Activated CD4-positive, alpha-beta T cell treated with anti-CD3 and anti-CD28 coated beads, Interleukin-10, Interleukin-2, amounts not matched to agents 100 ng/mL and 50 ng/mL, durations not matched to agents 16 hours and 8 hours (primary cell): Measurements from ENCODE around the gene KSR2.

Experiments
- DNase-seq: peaks from one replicate; pipeline ENCODE4 v3.0.0-alpha.2; 2020

KSR2 gene

DNA sequence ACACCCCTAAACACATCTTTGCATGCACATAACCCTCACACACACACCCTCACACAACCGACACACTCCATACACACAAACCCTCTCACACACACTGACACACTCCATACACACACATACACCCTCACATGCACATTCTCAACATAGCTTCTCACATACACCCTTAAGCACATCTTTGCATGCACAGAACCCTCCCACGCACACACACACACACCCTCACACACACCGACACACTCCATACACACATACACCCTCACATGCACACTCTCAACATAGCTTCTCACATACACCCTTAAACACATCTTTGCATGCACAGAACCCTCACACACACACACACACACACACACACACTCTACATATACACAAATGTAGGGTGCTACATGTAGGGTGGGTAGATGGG is 534.9 kb downstream of the KSR2 start:
- no peak for DNase-seq

DNA sequence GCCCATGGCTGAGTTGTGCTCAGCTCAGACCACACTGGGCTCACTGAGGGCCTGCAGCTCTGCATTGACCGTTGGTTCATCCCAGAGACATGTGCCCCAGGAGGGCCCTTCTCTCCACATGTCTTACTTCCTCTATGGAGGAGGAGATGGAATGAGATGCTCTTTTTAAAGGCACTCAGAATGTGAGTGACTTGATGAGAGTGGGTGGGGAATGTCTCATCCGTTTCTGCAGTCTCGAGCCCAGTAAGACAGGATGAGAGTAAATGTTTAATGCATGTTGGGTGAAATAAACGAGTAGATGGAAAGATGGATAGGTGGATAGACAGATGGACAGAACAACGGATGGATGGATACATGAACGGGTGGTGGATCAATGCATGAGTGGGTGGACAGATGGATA is 538.5 kb downstream of the KSR2 start:
- no peak for DNase-seq

DNA sequence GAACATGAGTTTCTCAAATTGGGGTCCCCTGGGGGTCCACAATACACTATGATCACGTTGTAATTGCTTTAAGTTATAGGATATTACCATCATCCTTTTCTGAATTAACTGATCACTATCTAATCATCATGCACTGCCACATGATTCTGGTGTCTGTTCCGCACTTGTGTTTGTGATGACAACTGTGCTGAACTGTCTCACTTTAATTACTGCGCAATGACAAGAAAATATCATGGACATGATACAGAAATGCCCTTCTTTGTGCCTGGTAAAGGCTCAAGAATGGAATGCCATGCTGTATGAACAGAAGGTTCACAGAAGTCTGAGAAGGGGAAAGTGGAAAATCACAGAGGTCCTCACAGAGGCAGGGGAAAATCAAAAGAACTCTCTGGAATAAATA is 541.6 kb downstream of the KSR2 start:
- DNase-seq = no peak

DNA sequence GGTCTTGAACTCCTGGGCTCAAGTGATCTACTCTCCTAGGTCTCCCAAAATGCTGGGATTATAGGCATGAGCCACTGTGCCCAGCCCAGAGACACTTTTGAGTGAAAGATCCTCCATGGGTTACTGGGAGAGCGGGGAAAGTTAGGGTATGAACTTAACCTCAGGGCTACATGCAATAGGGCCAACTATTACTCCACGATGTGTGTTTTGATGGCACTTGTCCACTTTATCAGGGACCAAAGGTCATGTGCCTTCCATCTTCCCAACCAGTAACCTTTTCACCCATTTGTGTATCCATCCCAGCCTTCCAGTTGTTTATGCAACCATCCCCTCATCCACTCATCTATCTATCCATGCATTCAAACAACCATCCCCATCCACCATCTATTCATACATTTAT is 546.8 kb downstream of the KSR2 start:
- DNase-seq = no peak

DNA sequence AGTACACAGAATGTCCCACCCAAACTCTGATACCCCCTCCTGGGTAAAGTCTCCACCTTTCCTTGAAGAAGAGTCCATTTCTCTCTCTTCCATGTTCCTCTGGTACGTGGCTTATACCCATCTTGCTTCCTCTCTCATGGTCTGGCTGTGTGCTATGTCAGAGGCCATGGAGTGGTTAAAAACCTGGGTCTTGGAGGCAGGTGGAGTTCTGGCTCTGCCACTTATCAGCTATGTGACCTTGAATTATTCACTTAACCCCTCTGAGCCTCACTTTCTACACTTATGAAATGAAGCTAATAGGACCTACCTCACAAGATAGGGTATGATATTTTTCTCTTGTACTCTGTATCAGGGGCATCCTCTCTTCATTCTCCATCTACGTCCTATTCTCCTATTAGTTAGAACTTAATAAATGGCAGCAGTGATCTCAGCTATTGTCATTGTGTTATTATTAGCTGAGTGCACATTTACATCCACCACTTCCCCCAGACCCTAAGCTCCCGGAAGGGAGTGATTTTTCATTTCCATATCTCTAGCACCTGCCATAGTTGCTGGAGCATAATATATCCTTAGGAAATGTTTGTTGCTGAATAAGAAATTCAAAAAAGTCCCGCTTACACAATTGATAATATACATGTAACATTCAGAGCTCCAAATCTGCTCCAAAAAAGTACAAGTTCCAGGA is 547.6 kb downstream of the KSR2 start:
- DNase-seq = no peak

DNA sequence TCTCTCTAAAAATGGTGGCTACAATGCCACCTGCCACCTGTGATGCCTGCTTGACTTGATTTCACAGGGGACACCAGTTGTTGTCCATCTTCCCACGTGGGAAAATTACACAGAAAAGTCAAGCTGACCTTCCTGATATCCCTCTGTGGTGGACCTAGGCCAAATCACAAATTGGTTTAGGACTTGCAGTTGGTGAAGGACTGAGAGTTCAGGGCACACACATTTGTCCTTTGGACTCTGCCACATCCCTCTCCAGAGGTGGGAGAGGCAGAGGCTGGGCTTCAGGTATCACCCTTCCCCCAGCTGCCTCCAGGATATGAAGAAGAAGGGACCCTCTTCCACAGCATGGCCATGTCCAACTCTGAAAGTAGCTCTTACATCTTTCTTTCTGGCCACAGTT is 551.8 kb downstream of the KSR2 start:
- no peak for DNase-seq

DNA sequence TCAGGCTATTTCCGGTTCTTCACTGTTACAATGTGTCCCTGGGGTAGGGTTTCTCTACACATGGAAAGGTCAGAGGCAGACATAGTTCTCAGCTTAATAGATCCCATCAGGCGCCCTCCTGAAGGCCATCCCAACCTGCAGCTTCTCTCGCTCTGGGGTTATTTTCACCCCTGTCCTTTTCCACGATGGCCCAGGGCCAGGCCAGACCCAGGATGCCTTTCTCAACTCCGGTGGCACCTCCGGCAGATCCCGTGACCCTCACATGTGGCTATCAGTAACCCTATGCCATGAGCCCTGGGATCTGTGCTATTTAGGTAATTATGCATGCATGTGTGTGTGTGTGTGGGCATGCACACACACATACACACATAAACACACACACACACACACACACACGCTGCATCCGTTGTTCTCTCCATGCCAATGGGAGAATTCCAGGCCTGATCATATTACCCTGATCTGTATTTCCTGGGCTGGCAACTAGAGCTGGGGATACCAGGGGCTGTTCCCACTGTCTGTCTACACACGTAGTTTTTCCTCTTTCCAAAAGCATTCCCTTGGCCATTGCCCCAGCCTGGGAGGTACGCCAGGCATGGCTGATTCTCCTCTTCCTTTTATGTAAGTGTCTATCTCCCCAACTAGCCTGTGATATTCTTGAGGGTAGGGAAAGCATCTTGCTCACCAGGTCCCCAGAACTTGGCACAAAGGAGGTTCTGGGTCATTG is 556.2 kb downstream of the KSR2 start:
- DNase-seq = no peak

DNA sequence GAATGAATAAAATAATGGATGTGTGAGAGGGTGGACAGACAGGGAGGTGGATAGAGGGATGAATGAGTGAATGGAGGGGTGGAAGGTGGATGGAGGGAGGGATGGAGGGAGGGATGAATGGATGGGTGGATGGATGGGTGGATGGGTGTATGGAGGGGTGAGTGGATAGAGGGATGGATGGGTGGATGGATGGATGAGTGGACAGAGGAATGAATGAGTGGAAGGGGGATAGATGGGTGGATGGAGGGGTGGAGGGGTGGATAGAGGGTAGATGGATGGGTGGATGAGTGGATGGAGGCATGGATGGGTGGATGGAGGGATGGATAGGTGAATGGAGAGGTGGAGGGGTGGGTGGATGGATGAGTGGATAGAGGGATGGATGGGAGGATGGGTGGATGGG is 559.5 kb downstream of the KSR2 start:
- no peak for DNase-seq

DNA sequence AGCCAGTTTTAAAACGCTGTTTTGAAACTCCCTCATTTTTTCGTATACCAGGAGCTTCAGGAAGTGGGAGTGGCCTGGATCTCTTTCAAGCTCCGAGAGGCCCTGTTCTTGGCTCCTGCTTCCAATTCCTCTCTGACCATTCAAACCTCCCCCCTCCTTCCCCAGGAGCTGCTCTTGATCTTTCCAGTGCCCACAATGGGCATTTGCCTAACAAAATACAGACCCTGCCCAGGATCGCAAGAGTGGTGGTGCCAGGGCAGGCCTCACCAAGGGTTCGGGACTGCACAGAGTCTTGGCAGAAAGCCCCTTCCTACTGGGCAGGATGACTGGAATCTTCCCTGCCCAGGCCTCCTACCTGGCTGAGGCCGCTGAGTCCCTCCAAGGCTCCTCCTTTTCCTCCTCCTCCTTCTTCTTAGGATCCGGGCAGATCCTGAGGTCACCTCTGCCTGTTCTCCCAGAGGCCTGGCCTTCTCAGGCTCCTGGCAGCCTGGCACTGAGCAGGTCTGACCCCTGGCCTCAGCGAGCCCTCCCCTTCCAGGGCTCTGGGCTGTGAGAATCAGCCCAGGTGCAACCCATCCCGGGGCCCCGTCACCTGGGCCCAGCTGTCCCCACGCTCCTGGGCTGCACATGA is 560.5 kb downstream of the KSR2 start:
- DNase-seq = no peak

DNA sequence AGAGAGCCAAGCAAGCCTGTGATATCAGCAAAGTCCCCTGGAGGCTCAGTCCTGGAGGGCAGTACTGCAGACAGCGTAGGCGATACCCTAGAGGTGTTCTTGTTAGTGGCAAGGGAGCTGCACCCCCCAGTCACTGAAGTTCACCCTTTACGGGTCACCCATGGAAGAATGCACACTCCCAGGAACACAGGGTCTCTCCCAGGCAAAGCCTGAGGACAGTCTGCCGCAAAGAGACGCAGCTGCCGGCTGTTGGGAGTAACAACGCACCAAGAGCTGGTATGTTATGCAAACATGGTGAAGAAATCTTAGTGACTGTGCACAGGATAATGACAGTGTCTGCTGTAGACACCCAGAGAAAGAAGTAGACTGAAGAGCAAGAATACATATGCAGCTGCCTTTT is 563.9 kb downstream of the KSR2 start:
- no peak for DNase-seq

DNA sequence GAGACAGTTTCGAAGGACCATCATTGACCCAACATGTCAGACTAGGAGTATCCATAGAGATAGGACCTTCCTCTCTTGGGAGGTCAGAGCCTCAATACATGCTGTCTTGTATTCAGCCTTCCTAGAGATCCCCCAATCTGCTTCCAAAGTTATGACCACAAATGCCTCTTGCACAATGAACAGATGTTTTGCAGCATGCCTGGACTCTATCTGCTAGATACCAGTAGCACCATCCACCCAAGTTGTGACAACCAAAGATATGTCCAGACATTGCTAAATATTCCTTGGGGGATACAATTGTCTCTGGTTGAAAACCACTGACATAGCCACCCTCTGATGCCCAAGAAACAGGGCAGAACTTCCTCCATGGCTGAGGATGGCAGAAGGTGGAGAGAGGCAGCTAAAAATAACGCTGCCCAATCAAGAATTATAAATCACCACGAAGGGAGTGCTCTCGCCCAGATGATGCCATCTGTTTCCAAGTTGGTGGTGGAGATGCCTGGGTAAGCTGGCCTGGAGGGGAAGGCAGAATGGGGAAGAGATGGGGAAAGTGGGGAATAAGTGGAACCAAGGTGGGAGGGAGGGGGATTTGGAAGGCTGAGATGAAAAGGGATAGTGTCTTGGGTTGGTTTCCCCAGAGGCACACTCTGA is 564.5 kb downstream of the KSR2 start:
- no peak for DNase-seq

DNA sequence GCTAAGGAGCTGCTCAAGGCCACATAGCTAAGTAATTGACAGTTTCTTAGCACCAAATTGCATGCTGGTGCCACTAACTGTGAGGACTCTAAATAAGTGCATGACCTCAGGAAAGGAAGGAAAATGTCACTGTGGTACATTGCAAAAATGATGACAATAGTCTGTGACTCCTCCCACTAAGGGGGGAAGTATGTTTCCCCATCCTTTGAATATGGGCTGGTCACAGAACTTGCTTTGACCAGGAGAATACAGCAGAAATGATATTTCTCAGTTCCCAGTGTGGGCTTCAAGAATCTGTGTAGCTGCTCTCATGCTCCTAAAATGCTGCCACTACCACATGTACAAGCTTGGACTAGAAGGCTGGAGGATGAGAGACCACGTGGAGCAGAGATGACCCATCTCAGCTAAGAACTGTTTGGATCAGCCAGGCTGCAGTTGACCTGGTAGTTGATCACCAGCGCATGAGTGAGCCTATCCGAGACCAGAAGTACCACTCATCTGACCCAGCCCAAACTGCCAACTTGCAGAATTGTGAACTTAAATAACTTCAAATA is 565.1 kb downstream of the KSR2 start:
- DNase-seq = no peak
